Gastrocnemius medialis (tissue), 4 donors: ENCODE results near the gene GTPBP2. TPM values are rescaled to one million over a fixed set of nuclear protein-coding genes. Genes with fewer than 3 reads are reported as not detected.
A peak's percentile ranks its signal among the peaks of the same experiment; 100 is the strongest.

ENCODE experiments used
- ATAC-seq, 2 donors: fragments of 150-250 bp; one replicate each; pipeline ENCODE4 v1.9.1; 2016
- DNase-seq, 2 donors: peaks; one replicate each; pipeline ENCODE4 v3.0.0-alpha.2; 2019
- H3K27ac ChIP-seq, 4 donors: fragments of 200-600 bp; sonication (generic); 1 replicate in 1 of 4; 2 replicates in 3 of 4; pipeline ENCODE4 v1.5.1; 2016 to 2018; ENCODE audit warnings: mild to moderate bottlenecking in 2 of 4, moderate library complexity in 1 of 4
- H3K27me3 ChIP-seq, 3 donors: fragments of 200-600 bp; sonication (generic) in 2 of 3; 1 replicate in 1 of 3; 2 replicates in 2 of 3; pipeline versions ENCODE4 v1.5.1 to v1.6.0; 2016 to 2019; ENCODE audit warnings: mild to moderate bottlenecking in 1 of 3, moderate library complexity in 1 of 3
- H3K36me3 ChIP-seq, 2 donors: fragments of 200-600 bp; sonication (generic) in 1 of 2; one replicate each; pipeline ENCODE4 v1.5.1; 2017 to 2018
- H3K4me1 ChIP-seq, 2 donors: fragments of 200-600 bp; sonication (generic) in 1 of 2; one replicate each; pipeline ENCODE4 v1.5.1; 2016 to 2017; ENCODE audit warnings: mild to moderate bottlenecking in 2 of 2
- H3K4me3 ChIP-seq, 4 donors: fragments of 200-600 bp; sonication (generic) in 3 of 4; 1 replicate in 1 of 4; 2 replicates in 3 of 4; pipeline ENCODE4 v1.5.1; 2016 to 2019; ENCODE audit warnings: mild to moderate bottlenecking in 2 of 4
- H3K9me3 ChIP-seq, 3 donors: fragments of 200-600 bp; sonication (generic) in 2 of 3; 1 replicate in 1 of 3; 2 replicates in 2 of 3; pipeline ENCODE4 v1.5.1; 2016 to 2019
- POLR2A ChIP-seq, 2 donors: fragments of 450-650 bp; IDR thresholded peaks; one replicate each; pipeline ENCODE4 v1.6.1; 2017; ENCODE audit warnings: antibody characterized with exemption in 2 of 2, mild to moderate bottlenecking in 2 of 2, moderate library complexity in 2 of 2
- in situ Hi-C, 4 donors: fragments of 200-750 bp; cut with MboI; loops; one replicate each; pipeline versions ENCODE4 v1.15.0 to v1.8.0; 2017; ENCODE audit warnings: low sequenced_read_pairs in 4 of 4
- intact Hi-C: fragments of 100-400 bp; cut with DNase I; formaldehyde crosslinking; loops from one replicate; pipeline ENCODE4 v1.15.1; 2023; ENCODE audit warnings: low total_unique reads
- total RNA-seq, 4 donors: library from RNA; depleted of rRNA; stranded (reverse); fragments of >200 nt; gene quantifications; one replicate each; pipeline versions ENCODE4 v1.1.0 to v1.2.3, GENCODE V29; 2016
- TF ChIP-seq, protein P1 (sequence below), 5 experiments: fragments of 450-650 bp in 3 of 5; fragments of 200-600 bp in 2 of 5; sonication (generic) in 2 of 5; IDR thresholded peaks in 4 of 5; conservative IDR thresholded peaks in 1 of 5; 1 replicate in 4 of 5; 2 replicates in 1 of 5; pipeline ENCODE4 v1.5.1; 2016 to 2019; ENCODE audit warnings: antibody characterized with exemption in 5 of 5, mild to moderate bottlenecking in 3 of 5, moderate library complexity in 3 of 5

Gene GTPBP2
- total RNA-seq, 4 donors from 2014 or later: 25.0 to 39.4 (median 27.1) TPM

- no peaks in the 10 kb centered on the region for H3K9me3 ChIP-seq
- intact Hi-C loops: no loop called here
- H3K4me1 ChIP-seq: no peaks in the 10 kb centered on the region
- H3K27ac ChIP-seq: no peak overlapping the region
- peaks cover 4 to 51% of the 10 kb centered on the region in 2 donors for H3K36me3 ChIP-seq
- no peak overlapping the region for H3K4me3 ChIP-seq
- no peaks in the 10 kb centered on the region for H3K27me3 ChIP-seq
- in situ Hi-C loops: no loop called here
- DNase-seq (no peak), ATAC-seq (no peak)
- TF ChIP-seq, protein P1, sequence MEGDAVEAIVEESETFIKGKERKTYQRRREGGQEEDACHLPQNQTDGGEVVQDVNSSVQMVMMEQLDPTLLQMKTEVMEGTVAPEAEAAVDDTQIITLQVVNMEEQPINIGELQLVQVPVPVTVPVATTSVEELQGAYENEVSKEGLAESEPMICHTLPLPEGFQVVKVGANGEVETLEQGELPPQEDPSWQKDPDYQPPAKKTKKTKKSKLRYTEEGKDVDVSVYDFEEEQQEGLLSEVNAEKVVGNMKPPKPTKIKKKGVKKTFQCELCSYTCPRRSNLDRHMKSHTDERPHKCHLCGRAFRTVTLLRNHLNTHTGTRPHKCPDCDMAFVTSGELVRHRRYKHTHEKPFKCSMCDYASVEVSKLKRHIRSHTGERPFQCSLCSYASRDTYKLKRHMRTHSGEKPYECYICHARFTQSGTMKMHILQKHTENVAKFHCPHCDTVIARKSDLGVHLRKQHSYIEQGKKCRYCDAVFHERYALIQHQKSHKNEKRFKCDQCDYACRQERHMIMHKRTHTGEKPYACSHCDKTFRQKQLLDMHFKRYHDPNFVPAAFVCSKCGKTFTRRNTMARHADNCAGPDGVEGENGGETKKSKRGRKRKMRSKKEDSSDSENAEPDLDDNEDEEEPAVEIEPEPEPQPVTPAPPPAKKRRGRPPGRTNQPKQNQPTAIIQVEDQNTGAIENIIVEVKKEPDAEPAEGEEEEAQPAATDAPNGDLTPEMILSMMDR (IDR thresholded peaks at IDR 0.05 in 4 of 5, conservative IDR thresholded peaks at IDR 0.05 in 1 of 5): no peak
- no peak for TF ChIP-seq POLR2A (IDR thresholded peaks at IDR 0.05)
Observed at GRCh38 chr6:43610431-43610830, 18.6 kb downstream of the GTPBP2 start.

DNA sequence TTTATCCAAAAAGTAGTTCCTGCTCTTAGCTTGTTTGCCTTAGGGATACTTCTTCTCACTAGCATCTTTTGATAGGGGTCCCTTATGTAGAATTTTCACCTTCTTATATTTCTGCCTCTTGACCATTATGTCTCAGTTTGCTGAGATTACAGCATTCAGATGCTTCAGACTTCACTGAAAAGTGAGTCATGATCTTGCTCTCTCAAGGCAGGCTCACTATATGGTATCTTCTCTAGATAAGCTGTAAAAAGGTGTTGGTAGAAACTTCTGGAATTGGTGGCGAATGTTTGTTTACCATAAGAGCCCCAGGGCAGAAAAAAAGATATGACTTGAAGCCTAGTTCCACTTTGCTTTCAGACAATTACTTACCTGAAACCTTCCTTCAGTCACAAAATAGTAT lies 19.7 kb downstream of the GTPBP2 start:
- in situ Hi-C loops: loop anchor here in 1 of 4 donors (10.0 kb wide), 1 partner anchor 475 kb away; no protein-coding TSS in a partner anchor

DNA sequence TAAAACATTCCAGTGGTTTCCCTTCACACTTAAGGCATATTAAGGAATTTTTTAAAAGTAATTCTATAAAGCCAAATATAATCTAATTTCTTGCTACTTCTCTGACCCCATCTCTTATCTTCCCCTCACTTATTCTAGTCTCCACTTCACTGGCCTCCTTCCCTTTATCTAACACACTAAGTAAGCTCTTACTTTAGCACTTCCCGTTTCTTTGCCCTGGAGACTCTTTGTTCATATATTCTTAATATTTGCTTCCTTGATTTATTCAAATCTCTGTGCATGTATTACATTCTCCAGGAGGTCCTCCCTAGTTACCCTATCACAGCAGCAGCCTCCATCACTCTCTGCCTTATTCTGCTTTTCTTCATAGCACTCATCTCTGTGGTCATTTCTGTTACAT lies 20.3 kb downstream of the GTPBP2 start:
- no peaks in the 10 kb centered on the region for H3K4me1 ChIP-seq
- H3K4me3 ChIP-seq: no peak overlapping the region
- in situ Hi-C loops (loop anchor here in 1 of 4 donors (10.0 kb wide), 1 partner anchor 476 kb away; no protein-coding TSS in a partner anchor), intact Hi-C loops (loop anchor here (5.0 kb wide), 1 partner anchor 468 kb away; no protein-coding TSS in a partner anchor)
- ATAC-seq (no peak), DNase-seq (no peak)
- H3K27me3 ChIP-seq: no peaks in the 10 kb centered on the region
- TF ChIP-seq, protein P1 (IDR thresholded peaks at IDR 0.05 in 4 of 5, conservative IDR thresholded peaks at IDR 0.05 in 1 of 5): no peak
- no peak for TF ChIP-seq POLR2A (IDR thresholded peaks at IDR 0.05)
- no peak overlapping the region for H3K27ac ChIP-seq
- H3K36me3 ChIP-seq: peaks cover 2 to 49% of the 10 kb centered on the region in 2 donors
- no peaks in the 10 kb centered on the region for H3K9me3 ChIP-seq

More for the DNA sequence above, 19.7 kb downstream of the GTPBP2 start:
- H3K36me3 ChIP-seq: peaks cover 4 to 49% of the 10 kb centered on the region in 2 donors
- no peak overlapping the region for H3K4me3 ChIP-seq
- TF ChIP-seq, protein P1 (IDR thresholded peaks at IDR 0.05 in 4 of 5, conservative IDR thresholded peaks at IDR 0.05 in 1 of 5): no peak
- no peak for TF ChIP-seq POLR2A (IDR thresholded peaks at IDR 0.05)
- no peak for ATAC-seq
- DNase-seq: no peak
- H3K27ac ChIP-seq: no peak overlapping the region
- H3K4me1 ChIP-seq: no peaks in the 10 kb centered on the region
- no peaks in the 10 kb centered on the region for H3K9me3 ChIP-seq
- H3K27me3 ChIP-seq: no peaks in the 10 kb centered on the region
- intact Hi-C loops: loop anchor here (5.0 kb wide), 1 partner anchor 468 kb away; no protein-coding TSS in a partner anchor

DNA sequence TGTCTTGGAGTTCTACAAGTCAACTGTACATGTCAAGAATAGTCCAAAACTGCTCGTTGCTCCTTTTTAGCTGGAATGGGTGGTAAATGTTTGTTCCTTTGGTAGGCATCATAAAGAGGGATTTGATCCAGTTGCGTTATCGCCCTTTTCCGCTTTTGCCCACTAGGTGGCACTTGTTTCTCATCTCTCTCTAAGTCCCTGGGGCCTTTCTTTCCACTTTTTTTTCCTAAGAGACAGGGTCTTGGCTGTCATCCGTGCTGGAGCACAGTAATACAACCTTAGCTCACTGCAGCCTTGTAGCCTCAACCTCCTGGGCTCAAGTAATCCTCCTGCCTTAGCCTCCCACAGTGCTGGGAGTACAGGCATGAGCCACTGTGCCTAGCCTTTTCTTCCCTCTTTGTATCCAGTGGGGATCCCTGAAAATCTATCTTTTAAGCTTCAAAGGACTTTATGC lies 20.7 kb downstream of the GTPBP2 start:
- no peak overlapping the region for H3K27ac ChIP-seq
- no peak overlapping the region for H3K4me3 ChIP-seq
- no peaks in the 10 kb centered on the region for H3K9me3 ChIP-seq
- TF ChIP-seq, protein P1 (IDR thresholded peaks at IDR 0.05 in 4 of 5, conservative IDR thresholded peaks at IDR 0.05 in 1 of 5): peak; percentile 37 to 84 (median 72)
- TF ChIP-seq POLR2A (IDR thresholded peaks at IDR 0.05): no peak
- intact Hi-C loops (loop anchor here (5.0 kb wide), 1 partner anchor 469 kb away; no protein-coding TSS in a partner anchor), in situ Hi-C loops (loop anchor here in 1 of 4 donors (10.0 kb wide), 1 partner anchor 476 kb away; no protein-coding TSS in a partner anchor)
- H3K4me1 ChIP-seq: no peaks in the 10 kb centered on the region
- DNase-seq: peak in 1 of 2 donors; percentile 65
- no peaks in the 10 kb centered on the region for H3K27me3 ChIP-seq
- peak; percentile 69 to 81 for ATAC-seq
- H3K36me3 ChIP-seq: peaks cover 2 to 49% of the 10 kb centered on the region in 2 donors
